Ishikawa (cell line): Measurements from ENCODE around the gene ONECUT1.

Experiments
- CEBPB ChIP-seq: IDR thresholded peaks from 2 replicates; pipeline ENCODE4 v1.6.1; 2012
- CREB1 ChIP-seq: IDR thresholded peaks from 2 replicates; pipeline ENCODE4 v1.6.1; 2012; ENCODE audit warnings: low read depth
- EGR1 ChIP-seq: IDR thresholded peaks from 2 replicates; pipeline ENCODE4 v1.6.1; 2012
- EP300 ChIP-seq: IDR thresholded peaks from 2 replicates; pipeline ENCODE4 v1.6.1; 2012; ENCODE audit warnings: borderline replicate concordance
- FOXM1 ChIP-seq: IDR thresholded peaks from 2 replicates; pipeline ENCODE4 v1.6.1; 2012; ENCODE audit warnings: low read depth, borderline replicate concordance
- NFIC ChIP-seq: IDR thresholded peaks from 2 replicates; pipeline ENCODE4 v1.6.1; 2012
- RAD21 ChIP-seq: IDR thresholded peaks from 2 replicates; pipeline ENCODE4 v1.6.1; 2012; ENCODE audit warnings: low read depth
- TAF1 ChIP-seq: IDR thresholded peaks from 2 replicates; pipeline ENCODE4 v1.6.1; 2012; ENCODE audit warnings: low read depth, mild to moderate bottlenecking
- TCF12 ChIP-seq: IDR thresholded peaks from 2 replicates; pipeline ENCODE4 v1.6.1; 2012; ENCODE audit warnings: low read depth
- TEAD4 ChIP-seq: IDR thresholded peaks from 2 replicates; pipeline ENCODE4 v1.6.1; 2012
- YY1 ChIP-seq: IDR thresholded peaks from 2 replicates; pipeline ENCODE4 v1.6.1; 2012; ENCODE audit warnings: low read depth
- ZBTB7A ChIP-seq: IDR thresholded peaks from 2 replicates; pipeline ENCODE4 v1.6.1; 2012; ENCODE audit warnings: low read depth
- TF ChIP-seq, protein P1 (sequence below): IDR thresholded peaks from 2 replicates; pipeline ENCODE4 v1.6.1; 2012
- TF ChIP-seq, protein P2 (sequence below): IDR thresholded peaks from 2 replicates; pipeline ENCODE4 v1.6.1; 2012
- TF ChIP-seq, protein P3 (sequence below): IDR thresholded peaks from 2 replicates; pipeline ENCODE4 v1.6.1; 2012; ENCODE audit warnings: low read depth, mild to moderate bottlenecking

The ONECUT1 gene

DNA sequence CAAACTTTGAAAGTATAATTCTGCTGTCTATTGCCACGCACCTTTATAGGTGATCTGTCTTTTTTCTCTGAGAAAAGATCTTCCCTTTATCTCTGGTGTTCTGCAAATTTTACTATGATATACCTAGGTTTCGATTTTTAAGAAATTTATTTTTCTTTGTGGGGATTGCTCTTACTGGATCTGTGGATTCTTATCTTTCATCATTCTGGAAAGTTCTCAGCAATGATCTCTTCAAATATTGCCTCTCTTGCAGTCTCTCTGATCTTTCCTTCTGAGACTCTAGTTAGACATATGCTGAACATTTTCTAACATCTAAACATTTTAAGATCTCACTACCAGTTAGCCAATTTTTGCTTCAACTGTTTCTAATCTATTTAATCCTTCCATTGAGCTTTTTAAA is 63.9 kb downstream of the ONECUT1 start:
- TF ChIP-seq NFIC (no peak), ZBTB7A (no peak), TEAD4 (no peak)

DNA sequence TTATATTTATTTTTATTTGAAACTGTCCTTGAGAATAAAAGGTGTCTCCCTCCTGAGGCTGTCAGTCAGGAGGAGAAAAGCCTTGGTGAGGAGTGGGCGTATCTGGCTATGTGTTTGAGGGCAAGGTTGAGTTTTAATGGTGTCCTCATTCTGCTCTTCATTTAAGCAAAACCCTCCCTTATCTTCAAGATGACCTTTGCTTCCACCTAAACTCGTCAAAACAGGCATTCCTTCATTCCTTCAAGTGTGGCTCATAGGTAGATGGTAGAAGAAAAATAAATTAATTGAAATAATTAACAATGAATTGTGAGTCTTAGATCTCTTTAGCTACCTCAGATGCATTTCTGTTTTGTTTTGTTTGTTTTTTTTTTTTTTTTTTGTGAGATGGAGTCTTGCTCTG is 71.6 kb downstream of the ONECUT1 start:
- TF ChIP-seq EGR1, result no peak

GRCh38 chr15:52717924-52718323 is 72.2 kb downstream of the ONECUT1 start:
- TF ChIP-seq CEBPB (no peak), ZBTB7A (no peak), YY1 (no peak), EP300 (no peak), TAF1 (no peak), NFIC (no peak), TCF12 (no peak), RAD21 (no peak), EGR1 (no peak), CREB1 (no peak), TEAD4 (no peak), FOXM1 (no peak)
- TF ChIP-seq, protein P1, sequence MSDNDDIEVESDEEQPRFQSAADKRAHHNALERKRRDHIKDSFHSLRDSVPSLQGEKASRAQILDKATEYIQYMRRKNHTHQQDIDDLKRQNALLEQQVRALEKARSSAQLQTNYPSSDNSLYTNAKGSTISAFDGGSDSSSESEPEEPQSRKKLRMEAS, result no peak
- TF ChIP-seq, protein P2, sequence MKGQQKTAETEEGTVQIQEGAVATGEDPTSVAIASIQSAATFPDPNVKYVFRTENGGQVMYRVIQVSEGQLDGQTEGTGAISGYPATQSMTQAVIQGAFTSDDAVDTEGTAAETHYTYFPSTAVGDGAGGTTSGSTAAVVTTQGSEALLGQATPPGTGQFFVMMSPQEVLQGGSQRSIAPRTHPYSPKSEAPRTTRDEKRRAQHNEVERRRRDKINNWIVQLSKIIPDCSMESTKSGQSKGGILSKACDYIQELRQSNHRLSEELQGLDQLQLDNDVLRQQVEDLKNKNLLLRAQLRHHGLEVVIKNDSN, result no peak
- TF ChIP-seq, protein P3, sequence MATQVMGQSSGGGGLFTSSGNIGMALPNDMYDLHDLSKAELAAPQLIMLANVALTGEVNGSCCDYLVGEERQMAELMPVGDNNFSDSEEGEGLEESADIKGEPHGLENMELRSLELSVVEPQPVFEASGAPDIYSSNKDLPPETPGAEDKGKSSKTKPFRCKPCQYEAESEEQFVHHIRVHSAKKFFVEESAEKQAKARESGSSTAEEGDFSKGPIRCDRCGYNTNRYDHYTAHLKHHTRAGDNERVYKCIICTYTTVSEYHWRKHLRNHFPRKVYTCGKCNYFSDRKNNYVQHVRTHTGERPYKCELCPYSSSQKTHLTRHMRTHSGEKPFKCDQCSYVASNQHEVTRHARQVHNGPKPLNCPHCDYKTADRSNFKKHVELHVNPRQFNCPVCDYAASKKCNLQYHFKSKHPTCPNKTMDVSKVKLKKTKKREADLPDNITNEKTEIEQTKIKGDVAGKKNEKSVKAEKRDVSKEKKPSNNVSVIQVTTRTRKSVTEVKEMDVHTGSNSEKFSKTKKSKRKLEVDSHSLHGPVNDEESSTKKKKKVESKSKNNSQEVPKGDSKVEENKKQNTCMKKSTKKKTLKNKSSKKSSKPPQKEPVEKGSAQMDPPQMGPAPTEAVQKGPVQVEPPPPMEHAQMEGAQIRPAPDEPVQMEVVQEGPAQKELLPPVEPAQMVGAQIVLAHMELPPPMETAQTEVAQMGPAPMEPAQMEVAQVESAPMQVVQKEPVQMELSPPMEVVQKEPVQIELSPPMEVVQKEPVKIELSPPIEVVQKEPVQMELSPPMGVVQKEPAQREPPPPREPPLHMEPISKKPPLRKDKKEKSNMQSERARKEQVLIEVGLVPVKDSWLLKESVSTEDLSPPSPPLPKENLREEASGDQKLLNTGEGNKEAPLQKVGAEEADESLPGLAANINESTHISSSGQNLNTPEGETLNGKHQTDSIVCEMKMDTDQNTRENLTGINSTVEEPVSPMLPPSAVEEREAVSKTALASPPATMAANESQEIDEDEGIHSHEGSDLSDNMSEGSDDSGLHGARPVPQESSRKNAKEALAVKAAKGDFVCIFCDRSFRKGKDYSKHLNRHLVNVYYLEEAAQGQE, result no peak

DNA sequence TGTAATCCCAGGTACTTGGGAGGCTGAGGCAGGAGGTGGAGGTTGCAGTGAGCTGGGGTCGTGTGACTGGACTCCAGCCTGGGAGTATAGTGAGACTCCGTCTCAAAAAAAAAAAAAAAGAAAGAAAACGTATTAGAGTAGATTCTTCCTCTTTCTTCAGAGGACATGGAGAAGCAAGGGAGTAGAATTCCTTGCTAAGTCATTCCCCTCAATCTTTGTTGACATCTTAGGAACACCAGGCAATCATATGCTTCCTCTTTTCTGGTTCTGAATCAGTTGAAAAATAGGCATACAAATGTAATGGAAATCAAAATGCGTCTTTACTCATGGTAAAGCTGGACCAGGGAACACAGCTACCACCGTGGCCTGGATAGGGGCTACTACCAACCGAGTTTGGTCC is 72.7 kb downstream of the ONECUT1 start:
- TF ChIP-seq CEBPB (no peak), TCF12 (no peak), RAD21 (no peak), EP300 (no peak), EGR1 (no peak)

GRCh38 chr15:52716536-52716935 is 73.6 kb downstream of the ONECUT1 start:
- TF ChIP-seq RAD21, result no peak
- no peak for TF ChIP-seq TEAD4
- TF ChIP-seq, protein P2, result no peak
- TF ChIP-seq NFIC, result no peak
- TF ChIP-seq EGR1, result no peak
- TF ChIP-seq CEBPB, result no peak

DNA sequence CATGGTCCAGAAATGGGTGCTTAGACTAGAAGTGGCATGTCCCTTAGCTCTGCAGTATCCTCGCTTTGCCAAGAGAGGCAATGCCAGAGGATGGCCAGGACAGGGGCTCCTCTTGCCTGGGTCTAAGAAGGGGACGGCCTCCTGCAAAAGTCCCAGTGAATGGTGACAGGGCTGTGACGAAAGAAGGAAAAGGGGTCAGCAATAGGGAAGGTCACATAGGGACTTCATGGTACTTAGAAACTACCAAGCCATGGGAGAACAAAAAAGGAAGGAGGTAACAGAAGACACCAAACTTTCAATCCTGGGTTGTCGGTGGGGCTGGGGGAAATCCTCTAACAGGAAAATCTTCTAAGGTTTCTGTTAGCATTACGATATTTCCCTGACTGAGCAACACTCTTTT is 74.7 kb downstream of the ONECUT1 start:
- TF ChIP-seq FOXM1 (no peak), TCF12 (no peak), CREB1 (no peak), NFIC (no peak), TEAD4 (no peak)

GRCh38 chr15:52714968-52715367 is 75.2 kb downstream of the ONECUT1 start:
- TF ChIP-seq CEBPB, result no peak
- TF ChIP-seq EP300, result no peak
- TF ChIP-seq, protein P2, result no peak
- TF ChIP-seq, protein P1, result no peak
- no peak for TF ChIP-seq TAF1
- no peak for TF ChIP-seq ZBTB7A
- TF ChIP-seq RAD21, result no peak
- TF ChIP-seq EGR1, result no peak
- TF ChIP-seq, protein P3, result no peak
- no peak for TF ChIP-seq CREB1
- TF ChIP-seq FOXM1, result no peak
- no peak for TF ChIP-seq TCF12
- no peak for TF ChIP-seq YY1
- no peak for TF ChIP-seq NFIC
- TF ChIP-seq TEAD4, result no peak
